K562 (cell line): ENCODE measurements around the gene RRP7A. TPM values are rescaled to one million over a fixed set of nuclear protein-coding genes. Genes with fewer than 3 reads are reported as not detected.
"Not testable (repeated sequence)": the region's sequence is repeated elsewhere in the genome, so short reads cannot be mapped to it uniquely, and the experiment has no call there.

ENCODE experiments used
- ATAC-seq: fragments of 200-7000 bp; cut with Tn5 transposase; 3 replicates; pipeline ENCODE4 v1.9.1; 2020; ENCODE audit warnings: moderate library complexity
- BruUV-seq: library from RNA; stranded (reverse); fragments of 400-500 nt; replicated peaks from 2 replicates; lab custom pipeline; 2021; lab: Mats Ljungman, UMichigan
- CTCF ChIA-PET: fragments of 300-600 bp; formaldehyde crosslinking; extraction: SDS; loops from one replicate; lab custom pipeline; 2021; ENCODE audit warnings: low intra/inter-chr PET ratio; lab: Yijun Ruan, JAX
- POLR2A ChIA-PET: fragments of 300-600, 350-650 bp; sonication (Branson Sonifier 250); formaldehyde crosslinking; extraction: SDS; loops from one replicate; lab custom pipeline; 2021; ENCODE audit warnings: antibody characterized with exemption, inconsistent platforms; lab: Yijun Ruan, JAX
- DNase-seq, 4 experiments: peaks; one replicate each; pipeline versions ENCODE4 v3.0.0 to v3.0.0-alpha.2; 2011 to 2018; ENCODE audit warnings: low spot score in 3 of 4, mixed read lengths in 3 of 4; ENCODE audit errors: extremely low read depth in 1 of 4
- FAIRE-seq: peaks from 2 replicates; lab custom pipeline; 2011; peaks lifted over from hg19 to GRCh38; lab: Jason Lieb, UNC
- H2AFZ ChIP-seq: 2 replicates; pipeline ENCODE4 v1.6.0; 2011; ENCODE audit warnings: low read depth, low read length, control low read depth, inconsistent platforms
- H3K27ac ChIP-seq: fragments of 200-600 bp; 3 replicates; pipeline ENCODE4 v1.8.0; 2011; ENCODE audit warnings: low read depth, mild to moderate bottlenecking, control low read depth, inconsistent platforms, low read length, moderate library complexity, mixed read lengths; ENCODE audit errors: extremely low read depth
- H3K27me3 ChIP-seq, 2 experiments: fragments of 300-600 bp in 1 of 2; 2 replicates in 1 of 2; 3 replicates in 1 of 2; pipeline versions ENCODE4 v1.6.0 to v1.8.0; 2011; ENCODE audit warnings: inconsistent platforms in 2 of 2, low read length in 2 of 2, mild to moderate bottlenecking in 1 of 2, mixed read lengths in 1 of 2, moderate library complexity in 1 of 2; ENCODE audit not compliant: control insufficient read depth in 2 of 2, insufficient read depth in 2 of 2
- H3K36me3 ChIP-seq: fragments of 300-600 bp; 3 replicates; pipeline ENCODE4 v1.8.0; 2011; ENCODE audit warnings: mild to moderate bottlenecking, low read length, inconsistent platforms; ENCODE audit not compliant: control insufficient read depth, insufficient read depth
- H3K4me1 ChIP-seq, 2 experiments: fragments of 200-600 bp in 1 of 2; replicated peaks in 1 of 2; 2 replicates in 1 of 2; 3 replicates in 1 of 2; pipeline versions ENCODE4 v1.5.1 to v1.8.0; 2011; ENCODE audit warnings: inconsistent platforms in 2 of 2, low read length in 2 of 2, mild to moderate bottlenecking in 1 of 2, mixed read lengths in 1 of 2, moderate library complexity in 1 of 2; ENCODE audit not compliant: control insufficient read depth in 2 of 2, insufficient read depth in 2 of 2
- H3K4me2 ChIP-seq: 2 replicates; pipeline ENCODE4 v1.6.1; 2011; ENCODE audit warnings: low read length, control low read depth, inconsistent platforms, mixed read lengths; ENCODE audit not compliant: insufficient read depth
- H3K4me3 ChIP-seq: fragments of 200-600 bp; sonication (generic), shearing (Covaris generic); 2 replicates; pipeline ENCODE4 v1.5.1; 2016; ENCODE audit warnings: control low read depth, inconsistent platforms
- H3K79me2 ChIP-seq: fragments of 200-600 bp; 3 replicates; pipeline ENCODE4 v1.8.0; 2011; ENCODE audit warnings: low read length, inconsistent platforms; ENCODE audit not compliant: control insufficient read depth, insufficient read depth
- H3K9ac ChIP-seq, 2 experiments: 2 replicates each; pipeline versions ENCODE4 v1.6.0 to v1.6.1; 2011; ENCODE audit warnings: low read depth in 2 of 2, low read length in 2 of 2, control low read depth in 1 of 2, inconsistent platforms in 1 of 2, mild to moderate bottlenecking in 1 of 2, mixed read lengths in 1 of 2; ENCODE audit not compliant: insufficient read depth in 1 of 2
- H3K9me1 ChIP-seq: one replicate; pipeline ENCODE4 v1.6.0; 2011; ENCODE audit warnings: inconsistent platforms, mild to moderate bottlenecking, low read length, moderate library complexity; ENCODE audit not compliant: control insufficient read depth, insufficient read depth
- H3K9me3 ChIP-seq: replicated peaks from 2 replicates; pipeline ENCODE4 v1.5.1; 2011; ENCODE audit warnings: low read depth, low read length, inconsistent platforms; ENCODE audit not compliant: control insufficient read depth, insufficient read depth
- H4K20me1 ChIP-seq: replicated peaks from 2 replicates; pipeline ENCODE4 v1.6.1; 2011; ENCODE audit warnings: low read length, inconsistent platforms, mixed read lengths; ENCODE audit not compliant: control insufficient read depth, insufficient read depth
- DEAF1 ChIP-seq: fragments of 450-650 bp; formaldehyde crosslinking; IDR thresholded peaks from 2 replicates; pipeline ENCODE4 v1.4.0; 2020; ENCODE audit warnings: mild to moderate bottlenecking, moderate library complexity
- MYC ChIP-seq, 2 experiments: fragments of 250-450 bp in 1 of 2; sonication (Bioruptor Pico) in 1 of 2; IDR thresholded peaks; 2 replicates each; pipeline versions ENCODE4 v1.5.1 to v1.6.1; 2012 to 2021; ENCODE audit warnings: low read depth in 2 of 2, borderline replicate concordance in 1 of 2, improper control_type of control experiment in 1 of 2, low read length in 1 of 2, mild to moderate bottlenecking in 1 of 2, moderate library complexity in 1 of 2
- NFIC ChIP-seq: fragments of 450-650 bp; IDR thresholded peaks from 2 replicates; pipeline ENCODE4 v1.6.1; 2017; ENCODE audit warnings: mild to moderate bottlenecking, inconsistent platforms
- PRPF4 ChIP-seq: fragments of 200-400 bp; formaldehyde crosslinking; IDR thresholded peaks from one replicate; pipeline ENCODE4 v1.6.1; 2017; ENCODE audit warnings: low read length, low read depth, mild to moderate bottlenecking; ENCODE audit not compliant: insufficient read depth, poor library complexity, severe bottlenecking
- RNF2 ChIP-seq: sonication (generic); IDR thresholded peaks from 2 replicates; pipeline ENCODE4 v1.6.1; 2016
- TFAM ChIP-seq: fragments of 250-450 bp; sonication (Bioruptor Pico); conservative IDR thresholded peaks from 2 replicates; pipeline ENCODE4 v1.5.0; 2021; ENCODE audit warnings: mild to moderate bottlenecking, moderate library complexity
- ZBTB1 ChIP-seq: sonication (generic); formaldehyde crosslinking; IDR thresholded peaks from 2 replicates; pipeline ENCODE4 v1.8.1; 2023; ENCODE audit warnings: missing genetic modification reagents, low read depth, mild to moderate bottlenecking, borderline replicate concordance
- WGBS: fragments of 100-300 bp; shearing (Covaris generic); methylation state at CpG from one replicate; pipeline ENCODE4 v1.1.6; 2016; ENCODE audit warnings: low coverage, mixed read lengths; ENCODE audit not compliant: insufficient coverage; ENCODE audit errors: missing lambda C conversion rate; 5-methylcytosine and 5-hydroxymethylcytosine counted together
- in situ Hi-C: fragments of 300-500 bp; cut with MboI; formaldehyde crosslinking; loops from 4 replicates; pipeline ENCODE4 v1.15.0; 2018; ENCODE audit warnings: inconsistent platforms, mixed read lengths
- intact Hi-C: fragments of 100-400 bp; cut with micrococcal nuclease; formaldehyde crosslinking; loops from 2 replicates; pipeline ENCODE4 v1.14.2; 2022
- polyA plus RNA-seq, 8 experiments: library from polyadenylated mRNA; depleted of rRNA in 4 of 8; stranded (reverse) in 5 of 8; unstranded in 3 of 8; fragments of >200 nt; fragmentation: Nextera tagmentation in 2 of 8; fragmentation: Illumina TruSeq in 1 of 8; extraction: Ambion mirVana in 2 of 8; extraction: Trizol in 1 of 8; gene quantifications; 2 replicates each; pipeline versions ENCODE4 v1.2.1 to v1.2.3, GENCODE V29; 2011 to 2014; ENCODE audit warnings: inconsistent platforms in 1 of 8, missing spikeins in 1 of 8
- total RNA-seq, 7 experiments: library from RNA; depleted of rRNA in 6 of 7; stranded (reverse); fragments of >200 nt in 6 of 7; fragmentation: Illumina TruSeq in 2 of 7; extraction: Trizol in 2 of 7; gene quantifications; 2 replicates each; pipeline versions ENCODE4 v1.2.1 to v1.2.3, GENCODE V29; 2011 to 2021; ENCODE audit warnings: low replicate concordance in 1 of 7

The RRP7A gene
- total and polyA plus RNA-seq, 9 of the 15 experiments (the other 6 are each of a cell fraction or from before 2014, with no cell fraction given), result 3.4 to 74.1 (median 40.3) TPM

DNA sequence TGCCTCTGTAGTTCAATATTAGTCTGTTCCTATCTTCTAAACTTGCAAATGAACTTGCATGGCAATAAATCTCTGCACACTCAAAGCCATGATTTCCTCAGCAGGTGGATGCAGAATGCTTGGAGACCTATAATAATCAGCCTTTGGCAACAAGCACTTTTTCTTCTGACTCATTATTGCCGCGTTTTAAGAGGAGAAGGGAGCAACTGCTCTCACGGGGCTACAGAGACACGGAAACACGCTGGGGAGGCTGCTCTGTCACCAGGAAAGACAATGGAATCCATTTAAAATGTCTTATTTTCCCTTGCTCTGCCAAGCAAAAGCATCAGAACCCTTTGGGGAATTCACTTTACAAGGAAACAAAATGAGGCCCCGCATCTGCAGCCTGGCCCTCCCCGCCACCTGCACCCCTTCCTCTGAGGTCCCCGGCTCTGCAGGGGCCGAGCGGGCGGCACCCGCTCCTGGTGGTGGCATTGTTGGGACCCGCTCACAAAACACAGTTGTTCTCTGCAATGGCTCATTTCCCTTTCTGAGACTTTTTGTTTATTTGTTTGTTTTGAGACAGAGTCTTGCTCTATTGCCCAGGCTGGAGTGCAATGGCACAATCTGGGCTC lies 35.9 kb downstream of the RRP7A start:
- H3K9me3 ChIP-seq, H3K27ac ChIP-seq, H3K9me1 ChIP-seq, H3K79me2 ChIP-seq, intact Hi-C loops, POLR2A ChIA-PET, H2AFZ ChIP-seq, DNase-seq, H3K4me2 ChIP-seq, H3K9ac ChIP-seq, ATAC-seq, H3K4me1 ChIP-seq, H3K27me3 ChIP-seq, H3K4me3 ChIP-seq, H3K36me3 ChIP-seq, H4K20me1 ChIP-seq, CTCF ChIA-PET, in situ Hi-C loops, FAIRE-seq, BruUV-seq: not testable (repeated sequence)
- no CpG with 5 or more reads among the region's 13 CpGs for WGBS

- POLR2A ChIA-PET, result interaction anchor here (0.5 to 0.7 kb wide), 2 partner anchors 31 to 440 kb away, joined by 3 read pairs; no protein-coding TSS in a partner anchor
- no peaks in the 10 kb centered on the region for H4K20me1 ChIP-seq
Observed at GRCh38 chr22:42475122-42475521, 44.5 kb downstream of the RRP7A start.

More at GRCh38 chr22:42475122-42475521, 44.5 kb downstream of the RRP7A start:
- Histone ChIP-seq H3K79me2 (no peaks in the 10 kb centered on the region), H3K4me1 (no peaks in the 10 kb centered on the region; a peak in 1 of 5 replicates), H3K4me3 (no peak overlapping the region), H3K27me3 (no peaks in the 10 kb centered on the region), H3K27ac (no peak overlapping the region), H2AFZ (no peak overlapping the region), H3K9me3 (no peaks in the 10 kb centered on the region), H3K9me1 (no peaks in the 10 kb centered on the region), H3K36me3 (no peaks in the 10 kb centered on the region), H3K9ac (no peak overlapping the region), H3K4me2 (no peak overlapping the region)
- intact Hi-C loops (no loop called here), in situ Hi-C loops (no loop called here)
- DNase-seq (no peak), FAIRE-seq (no peak), ATAC-seq (no peak)
- TF ChIP-seq NFIC (no peak), RNF2 (no peak), PRPF4 (no peak), ZBTB1 (CRISPR knock-in tag) (no peak), TFAM (CRISPR knock-in tag) (no peak), MYC (IDR thresholded peaks at IDR 0.05; ENCODE audit: low read depth, low read length) (no peak), MYC (CRISPR knock-in tag; IDR thresholded peaks at IDR 0.05; ENCODE audit: borderline replicate concordance, low read depth) (no peak), DEAF1 (CRISPR knock-in tag) (no peak)
- BruUV-seq, result no TSS peak
- WGBS, result 40% methylated on average over 1 of the region's 2 CpGs
- CTCF ChIA-PET, result no interaction called here
